HG02678 (cell line): ENCODE results near the gene GDPD5.

Experiments
- ATAC-seq: cut with Tn5 transposase; IDR thresholded peaks from one replicate; pipeline ENCODE4 v1.9.1; 2021; ENCODE audit warnings: mild to moderate bottlenecking, moderate library complexity; ENCODE audit not compliant: unreplicated experiment

GDPD5 gene

GRCh38 chr11:75516886-75517285 is 8.9 kb downstream of the GDPD5 start:
- ATAC-seq: no peak

GRCh38 chr11:75516140-75516539 is 9.6 kb downstream of the GDPD5 start:
- ATAC-seq: no peak

GRCh38 chr11:75514596-75514995 is 11.1 kb downstream of the GDPD5 start:
- ATAC-seq: no peak

GRCh38 chr11:75513250-75513649 is 12.5 kb downstream of the GDPD5 start:
- ATAC-seq: no peak

- no peak for ATAC-seq
These were observed 15.1 kb downstream of the GDPD5 start for GRCh38 chr11:75510723-75511019.

- ATAC-seq: no peak
These were observed 15.6 kb downstream of the GDPD5 start for GRCh38 chr11:75510004-75510722.

GRCh38 chr11:75509020-75509720 is 16.6 kb downstream of the GDPD5 start:
- no peak for ATAC-seq

GRCh38 chr11:75508051-75508561 is 17.6 kb downstream of the GDPD5 start:
- ATAC-seq: no peak

- no peak for ATAC-seq
These were observed 18.2 kb downstream of the GDPD5 start for GRCh38 chr11:75507571-75507970.

- ATAC-seq: no peak
These were observed 18.9 kb downstream of the GDPD5 start for GRCh38 chr11:75506827-75507226.

GRCh38 chr11:75505916-75506692 is 19.6 kb downstream of the GDPD5 start:
- ATAC-seq: no peak

- no peak for ATAC-seq
These were observed 21.2 kb downstream of the GDPD5 start for GRCh38 chr11:75504501-75504900.

- ATAC-seq: no peak
These were observed 22.1 kb downstream of the GDPD5 start for GRCh38 chr11:75503531-75504099.

- ATAC-seq: no peak
These were observed 23.6 kb downstream of the GDPD5 start for GRCh38 chr11:75502138-75502537.

GRCh38 chr11:75500742-75501141 is 25.0 kb downstream of the GDPD5 start:
- no peak for ATAC-seq

- ATAC-seq: no peak
These were observed 26.1 kb downstream of the GDPD5 start for GRCh38 chr11:75499423-75500190.

- no peak for ATAC-seq
These were observed 27.0 kb downstream of the GDPD5 start for GRCh38 chr11:75498556-75499255.

- no peak for ATAC-seq
These were observed 27.8 kb downstream of the GDPD5 start for GRCh38 chr11:75497788-75498409.

- no peak for ATAC-seq
These were observed 29.4 kb downstream of the GDPD5 start for GRCh38 chr11:75496305-75496752.
